Measurements from ENCODE around the gene TGFBR3. TPM values are rescaled to one million over a fixed set of nuclear protein-coding genes. Genes with fewer than 3 reads are reported as not detected.

The TGFBR3 gene
- polyA plus RNA-seq, 1 donor (not counting 4 experiments of a cell fraction or from before 2014, with no cell fraction given), result 1.2 TPM

- H3K27ac ChIP-seq (ENCODE audit: control insufficient read depth, insufficient read depth, low read length), result peak overlapping the region; percentile 22
- H3K4me2 ChIP-seq (ENCODE audit: control insufficient read depth, extremely low read depth, insufficient read depth, low read depth, low read length), result no peak overlapping the region
- H3K9ac ChIP-seq (ENCODE audit: control insufficient read depth, extremely low read depth, insufficient read depth, low read length), result no peak overlapping the region
- H3K4me1 ChIP-seq (ENCODE audit: control insufficient read depth, extremely low read depth, insufficient read depth, low read length), result peaks cover 17% of the 10 kb centered on the region
- no peaks in the 10 kb centered on the region for H3K27me3 ChIP-seq (ENCODE audit: control insufficient read depth, extremely low read depth, insufficient read depth, low read length)
- TF ChIP-seq CTCF (optimal IDR thresholded peaks at IDR 0.05 in 1 of 3, IDR thresholded peaks at IDR 0.05 in 1 of 3, conservative IDR thresholded peaks at IDR 0.05 in 1 of 3; ENCODE audit: extremely low read depth in 1 of 3, insufficient read depth in 2 of 3, low read length in 3 of 3) (no peak), EZH2 (IDR thresholded peaks at IDR 0.05; ENCODE audit: low read length) (no peak)
- no peaks in the 10 kb centered on the region for H3K36me3 ChIP-seq (ENCODE audit: control insufficient read depth in 2 of 2, extremely low read depth in 1 of 2, insufficient read depth in 2 of 2, low read length in 2 of 2)
- DNase-seq (ENCODE audit: low read depth, low spot score) (no peak), FAIRE-seq (no peak)
- H3K79me2 ChIP-seq (ENCODE audit: control insufficient read depth, insufficient read depth, low read length), result no peaks in the 10 kb centered on the region
- no peaks in the 10 kb centered on the region for H3K9me1 ChIP-seq (ENCODE audit: control insufficient read depth, extremely low read depth, insufficient read depth, low read length)
- H2AFZ ChIP-seq (ENCODE audit: control insufficient read depth, low read length), result no peak overlapping the region
- H4K20me1 ChIP-seq (ENCODE audit: control insufficient read depth, extremely low read depth, insufficient read depth, low read length), result no peaks in the 10 kb centered on the region
- H3K4me3 ChIP-seq (ENCODE audit: control insufficient read depth in 2 of 3, extremely low read depth in 1 of 3, insufficient read depth in 2 of 3, low read depth in 1 of 3, low read length in 3 of 3), result no peak overlapping the region
- dilution Hi-C loops (cut with MboI; ENCODE audit: extremely low pct_ligation_motif_present, low sequenced_read_pairs), result no loop called here
- no peaks in the 10 kb centered on the region for H3K9me3 ChIP-seq (ENCODE audit: control insufficient read depth, low read depth, low read length)
Observed at GRCh38 chr1:91746728-91747338, 139.1 kb downstream of the TGFBR3 start.

- Histone ChIP-seq H3K27me3 (ENCODE audit: control insufficient read depth, extremely low read depth, insufficient read depth, low read length) (no peaks in the 10 kb centered on the region), H3K4me1 (ENCODE audit: control insufficient read depth, extremely low read depth, insufficient read depth, low read length) (peaks cover 17% of the 10 kb centered on the region), H2AFZ (ENCODE audit: control insufficient read depth, low read length) (no peak overlapping the region), H3K9me3 (ENCODE audit: control insufficient read depth, low read depth, low read length) (no peaks in the 10 kb centered on the region), H3K4me2 (ENCODE audit: control insufficient read depth, extremely low read depth, insufficient read depth, low read depth, low read length) (peak overlapping the region; percentile 44), H3K9me1 (ENCODE audit: control insufficient read depth, extremely low read depth, insufficient read depth, low read length) (no peaks in the 10 kb centered on the region), H3K9ac (ENCODE audit: control insufficient read depth, extremely low read depth, insufficient read depth, low read length) (no peak overlapping the region), H3K79me2 (ENCODE audit: control insufficient read depth, insufficient read depth, low read length) (no peaks in the 10 kb centered on the region), H3K36me3 (ENCODE audit: control insufficient read depth in 2 of 2, extremely low read depth in 1 of 2, insufficient read depth in 2 of 2, low read length in 2 of 2) (no peaks in the 10 kb centered on the region), H4K20me1 (ENCODE audit: control insufficient read depth, extremely low read depth, insufficient read depth, low read length) (no peaks in the 10 kb centered on the region), H3K27ac (ENCODE audit: control insufficient read depth, insufficient read depth, low read length) (peak overlapping the region; percentile 31), H3K4me3 (ENCODE audit: control insufficient read depth in 2 of 3, extremely low read depth in 1 of 3, insufficient read depth in 2 of 3, low read depth in 1 of 3, low read length in 3 of 3) (no peak overlapping the region)
- dilution Hi-C loops (cut with MboI; ENCODE audit: extremely low pct_ligation_motif_present, low sequenced_read_pairs), result no loop called here
- no peak for TF ChIP-seq EZH2 (IDR thresholded peaks at IDR 0.05; ENCODE audit: low read length)
- TF ChIP-seq CTCF (optimal IDR thresholded peaks at IDR 0.05 in 1 of 3, IDR thresholded peaks at IDR 0.05 in 1 of 3, conservative IDR thresholded peaks at IDR 0.05 in 1 of 3; ENCODE audit: extremely low read depth in 1 of 3, insufficient read depth in 2 of 3, low read length in 3 of 3), result no peak
- FAIRE-seq (peak; percentile 96), DNase-seq (ENCODE audit: low read depth, low spot score) (peak; percentile 62)
Observed at GRCh38 chr1:91745640-91746373, 140.1 kb downstream of the TGFBR3 start.

All from keratinocyte (primary cell).